GM19025 (cell line): ENCODE data around the gene CAMLG.
A peak's percentile ranks its signal among the peaks of the same experiment; 100 is the strongest.
"Not testable (repeated sequence)": the region's sequence is repeated elsewhere in the genome, so short reads cannot be mapped to it uniquely, and the experiment has no call there.

ENCODE experiments used
- ATAC-seq: cut with Tn5 transposase; IDR thresholded peaks from one replicate; pipeline ENCODE4 v1.9.1; 2021; ENCODE audit warnings: mild to moderate bottlenecking, low read depth, moderate library complexity; ENCODE audit not compliant: unreplicated experiment

The CAMLG gene

GRCh38 chr5:134738133-134738962 is at the start of gene CAMLG:
CAMLG (plus strand) TSS chr5:134738548; CDS start chr5:134738621, 73 bp downstream.
- ATAC-seq, result peak; percentile 98

- ATAC-seq, result not testable (repeated sequence)
Measured at GRCh38 chr5:134690144-134690543, 48.2 kb upstream of the CAMLG start.

DNA sequence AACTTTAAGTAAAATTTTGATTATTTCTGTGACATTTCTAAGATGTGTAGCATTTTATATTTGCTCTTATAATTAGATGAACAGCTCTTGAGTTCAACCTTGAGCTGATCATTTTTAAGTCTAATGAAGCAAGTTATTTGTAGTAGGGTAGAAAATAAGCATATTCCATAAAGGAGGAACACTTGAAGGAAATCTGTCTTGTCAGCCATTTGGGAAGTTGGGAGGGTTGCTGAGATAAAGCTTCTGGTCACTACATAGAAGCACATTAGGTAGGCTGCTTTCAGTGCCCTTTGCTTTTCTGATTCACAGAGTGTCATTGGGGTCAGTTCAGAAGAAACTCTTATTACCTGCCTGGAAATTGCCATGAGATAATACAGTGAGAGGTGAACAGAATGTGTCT is 45.6 kb upstream of the CAMLG start:
- ATAC-seq, result no peak

GRCh38 chr5:134708301-134708700 is 30.0 kb upstream of the CAMLG start:
- ATAC-seq, result no peak

GRCh38 chr5:134714120-134714519 is 24.2 kb upstream of the CAMLG start:
- no peak for ATAC-seq

GRCh38 chr5:134714541-134714940 is 23.8 kb upstream of the CAMLG start:
- ATAC-seq, result no peak

GRCh38 chr5:134715466-134715865 is 22.9 kb upstream of the CAMLG start:
- ATAC-seq, result not testable (repeated sequence)

DNA sequence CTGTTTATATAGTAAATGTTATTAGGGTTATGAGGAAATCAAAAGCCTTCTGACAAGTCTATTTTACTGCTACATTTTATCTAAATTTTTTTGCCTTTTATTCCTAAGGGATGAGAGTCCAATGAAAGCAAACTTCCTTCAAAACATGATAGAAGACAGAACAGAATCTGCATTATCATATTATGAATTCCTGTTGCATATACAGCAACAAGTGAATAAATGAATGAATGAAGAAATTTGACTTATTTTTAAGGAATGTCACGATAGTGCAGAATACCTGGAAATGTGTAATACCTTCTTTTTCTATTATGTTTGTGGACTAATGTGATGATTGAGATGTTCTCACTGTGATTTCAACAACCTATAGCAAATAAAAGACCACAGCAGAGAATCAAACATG is 13.5 kb upstream of the CAMLG start:
- no peak for ATAC-seq

GRCh38 chr5:134732819-134733218 is 5.5 kb upstream of the CAMLG start:
- ATAC-seq, result no peak

DNA sequence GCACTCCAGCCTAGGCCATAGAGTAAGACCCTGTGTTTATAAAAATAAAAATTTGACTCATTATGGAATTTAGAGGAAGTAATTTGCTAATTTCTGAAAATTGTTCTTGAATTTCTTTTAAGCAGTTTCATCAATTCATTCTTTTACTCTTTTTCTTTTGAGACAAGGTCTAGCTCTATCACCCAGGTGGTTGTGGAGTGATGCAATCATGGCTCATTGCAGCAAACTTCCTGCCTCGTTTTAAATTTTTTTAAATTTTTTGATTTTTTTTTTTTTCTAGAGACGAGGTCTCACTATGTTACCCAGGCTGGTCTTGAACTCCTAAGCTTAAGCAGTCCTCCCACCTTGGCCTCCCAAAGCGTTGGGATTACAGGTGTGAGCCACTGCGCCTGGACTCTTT is 3.1 kb upstream of the CAMLG start:
- no peak for ATAC-seq

DNA sequence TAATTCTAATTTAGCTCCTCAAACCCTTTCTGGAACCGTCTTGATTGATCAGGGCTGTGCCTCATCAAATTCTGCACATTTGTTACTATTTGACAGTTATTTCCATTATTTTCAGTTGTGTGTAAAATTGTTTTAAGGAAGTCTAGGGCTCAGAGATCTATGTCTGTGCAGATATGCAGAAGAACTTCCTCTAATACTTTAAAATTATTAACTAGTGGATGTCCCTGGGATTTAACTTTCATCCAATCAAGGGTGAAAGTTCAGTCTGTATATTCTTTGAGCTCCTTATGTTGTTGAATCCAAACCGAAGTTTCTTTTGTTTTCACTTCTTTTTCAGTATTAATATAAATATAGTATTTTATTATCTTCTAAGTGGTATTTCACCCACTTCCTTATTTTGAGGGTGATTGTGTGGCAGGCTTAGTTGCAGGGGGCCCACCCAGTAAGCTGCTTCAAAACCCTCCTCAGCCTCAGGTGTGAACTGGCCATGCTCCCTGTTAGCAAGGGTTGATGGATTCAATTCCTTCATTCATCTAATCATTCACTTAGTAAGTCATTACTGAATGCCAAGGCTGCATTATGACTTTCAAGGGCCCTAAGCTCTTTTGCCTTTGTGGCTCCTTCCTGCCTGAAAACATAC is 2.1 kb upstream of the CAMLG start:
- ATAC-seq, result no peak

DNA sequence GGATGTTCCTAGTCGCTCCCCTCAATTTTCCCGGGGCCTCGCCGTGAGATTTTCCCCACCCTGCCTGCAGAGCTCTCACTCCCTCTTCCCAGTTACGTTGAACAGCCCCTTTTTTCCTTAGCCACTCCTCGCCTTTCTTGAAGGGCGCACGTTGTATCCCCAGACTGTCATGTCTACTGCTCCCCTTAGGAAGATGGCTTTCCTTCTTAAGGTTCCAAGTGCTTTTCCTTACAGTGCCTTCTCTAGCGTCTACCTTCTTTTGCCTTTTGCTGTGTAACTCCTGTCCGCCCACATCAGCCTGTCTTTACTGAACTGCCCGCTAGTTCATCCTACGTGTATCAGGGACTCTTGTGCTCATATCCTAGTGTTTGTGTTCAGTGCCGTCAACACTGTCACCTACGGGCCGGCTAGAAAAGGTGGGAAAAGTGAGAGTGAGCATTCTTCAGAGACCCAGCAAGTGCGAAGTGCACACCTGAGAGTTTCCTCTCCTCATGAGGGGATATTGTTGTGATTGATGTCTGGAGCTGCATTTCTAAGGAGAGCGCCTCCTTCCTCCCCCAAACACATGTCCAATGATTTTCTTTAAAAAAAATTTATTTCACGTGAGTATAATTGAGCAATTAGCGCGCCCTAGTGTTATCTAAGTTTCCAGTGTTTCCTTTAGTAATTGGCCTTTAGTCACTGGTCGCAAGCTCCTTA is 764 bp downstream of the CAMLG start:
- ATAC-seq, result no peak

- ATAC-seq, result no peak
Measured at GRCh38 chr5:134741052-134741451, 2.7 kb downstream of the CAMLG start.

DNA sequence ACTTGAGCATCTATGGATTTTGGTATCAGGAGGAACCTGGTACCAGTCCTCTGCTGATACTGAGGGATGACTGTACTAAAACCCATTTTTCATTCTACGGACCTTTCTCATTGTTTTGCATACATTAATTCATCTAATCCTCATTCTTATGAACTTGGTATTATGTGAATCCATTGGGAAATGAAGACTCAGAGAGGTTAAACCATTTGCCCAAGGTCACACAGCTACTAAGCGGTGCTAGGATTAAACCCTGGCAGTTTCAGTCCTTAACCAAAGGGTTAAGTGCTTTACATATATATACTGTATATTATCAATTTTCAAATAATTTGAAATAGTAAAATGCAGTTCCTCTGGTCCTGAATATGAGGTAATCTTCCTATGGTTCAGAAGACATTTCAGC is 3.8 kb downstream of the CAMLG start:
- ATAC-seq, result no peak

DNA sequence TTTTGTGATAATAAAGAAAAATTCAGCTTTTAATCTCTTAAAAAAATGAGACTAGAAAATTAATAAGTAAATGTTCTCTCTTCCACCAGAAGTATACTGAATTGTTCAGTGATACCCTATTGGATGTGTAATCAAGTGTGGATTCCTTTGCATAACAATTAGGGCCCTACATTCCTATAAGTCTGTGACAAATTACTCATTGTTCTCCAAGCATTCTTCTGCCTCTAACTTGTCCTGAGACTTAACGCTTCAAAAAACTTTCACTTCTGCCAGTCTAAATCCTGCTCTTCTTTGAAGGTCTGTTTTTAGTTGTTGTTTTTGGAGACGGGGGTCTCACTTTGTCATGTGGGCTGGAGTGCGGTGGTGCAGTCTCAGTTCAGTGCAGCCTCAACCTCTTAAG is 11.1 kb downstream of the CAMLG start:
- ATAC-seq, result no peak

DNA sequence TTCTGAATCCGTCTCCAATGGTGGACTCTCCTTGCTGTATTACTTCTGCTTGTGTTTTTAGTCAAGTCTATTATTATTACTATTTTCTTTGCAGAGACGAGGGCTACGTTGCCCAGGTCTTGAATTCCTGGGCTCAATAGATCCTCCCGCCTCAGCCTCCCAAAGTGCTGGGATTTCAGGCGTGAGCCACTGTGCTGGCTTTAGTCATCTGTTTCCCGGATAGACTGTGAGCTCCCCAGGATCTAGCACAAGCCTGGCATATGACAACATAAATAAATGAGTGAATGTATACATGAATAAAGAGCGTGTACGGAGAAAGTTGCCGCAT is 19.8 kb downstream of the CAMLG start:
- ATAC-seq, result peak; percentile 22

- ATAC-seq, result peak; percentile 97
Measured at GRCh38 chr5:134758504-134759341, 20.4 kb downstream of the CAMLG start, which contains the start of gene DDX46. DDX46 (plus strand) TSS chr5:134758779; CDS start chr5:134758939, 160 bp downstream.

DNA sequence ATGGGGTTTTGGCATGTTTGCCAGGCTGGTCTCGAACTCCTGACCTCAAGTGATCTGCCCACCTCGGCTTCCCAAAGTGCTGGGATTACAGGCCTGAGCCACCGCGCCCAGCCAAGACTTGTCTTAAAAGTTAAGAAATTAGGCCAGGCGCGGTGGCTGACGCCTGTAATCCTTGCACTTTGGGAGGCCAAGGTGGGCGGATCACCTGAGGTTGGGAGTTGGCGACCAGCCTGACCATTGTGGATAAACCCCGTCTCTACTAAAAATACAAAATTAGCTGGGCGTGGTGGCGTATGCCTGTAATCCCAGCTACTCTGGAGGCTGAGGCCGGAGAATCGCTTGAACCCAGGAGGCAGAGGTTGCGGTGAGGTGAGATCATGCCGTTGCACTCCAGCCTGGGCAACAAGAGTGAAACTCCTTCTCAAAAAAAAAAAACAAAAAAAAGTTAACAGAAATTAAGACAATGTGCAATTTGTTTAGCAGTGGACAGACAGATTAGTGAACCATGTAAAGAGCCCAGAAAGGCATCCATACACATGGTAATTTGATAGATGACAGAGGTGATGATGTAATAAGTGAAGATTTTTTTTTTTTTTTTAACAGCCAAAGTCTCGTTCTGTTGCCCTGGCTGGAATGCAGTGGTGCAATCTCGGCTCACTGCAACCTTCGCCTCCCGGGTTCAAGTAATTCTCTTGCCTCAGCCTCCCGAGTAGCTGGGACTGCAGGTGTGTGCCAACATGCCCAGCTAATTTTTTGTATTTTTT is 29.4 kb downstream of the CAMLG start:
- not testable (repeated sequence) for ATAC-seq

DNA sequence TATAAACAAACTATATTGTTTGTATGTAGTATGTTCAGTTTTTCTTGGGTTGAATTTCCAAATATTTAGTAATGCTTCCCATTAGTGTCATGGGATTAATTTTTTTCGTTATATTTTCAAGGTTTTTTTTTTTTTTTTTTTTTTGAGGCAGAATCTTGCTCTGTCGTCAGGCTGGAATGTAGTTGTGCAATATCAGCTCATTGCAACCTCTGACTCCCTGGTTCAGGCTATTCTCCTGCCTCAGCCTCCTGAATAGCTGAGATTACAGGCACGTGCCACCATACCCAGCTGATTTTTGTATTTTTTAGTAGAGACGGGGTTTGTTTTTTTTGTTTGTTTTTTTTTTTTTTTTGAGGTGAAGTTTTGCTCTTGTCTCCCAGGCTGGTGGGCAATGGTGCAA is 30.9 kb downstream of the CAMLG start:
- ATAC-seq, result no peak
